Adrenal gland (tissue), 12 donors: ENCODE data around the gene ZFHX2. TPM values are rescaled to one million over a fixed set of nuclear protein-coding genes. Genes with fewer than 3 reads are reported as not detected.

Experiments
- DNase-seq, 7 donors: peaks; one replicate each; pipeline ENCODE4 v3.0.0-alpha.2; 2019 to 2020
- H3K27ac ChIP-seq, 5 donors: fragments of 200-600 bp; sonication (generic) in 4 of 5; 1 replicate in 3 of 5; 2 replicates in 2 of 5; pipeline versions ENCODE4 v1.5.1 to v1.8.0; 2016 to 2020; ENCODE audit warnings: mild to moderate bottlenecking in 1 of 5
- H3K27me3 ChIP-seq: fragments of 200-600 bp; 2 replicates; pipeline ENCODE4 v1.8.0; 2021
- H3K36me3 ChIP-seq, 2 donors: fragments of 200-600 bp; replicated peaks in 1 of 2; 1 replicate in 1 of 2; 2 replicates in 1 of 2; pipeline versions ENCODE4 v1.5.1 to v1.8.0; 2018 to 2022
- H3K4me1 ChIP-seq, 2 donors: fragments of 200-600 bp; replicated peaks in 1 of 2; 1 replicate in 1 of 2; 2 replicates in 1 of 2; pipeline versions ENCODE4 v1.5.1 to v1.8.0; 2018 to 2021
- H3K4me3 ChIP-seq, 4 donors: fragments of 200-600 bp; sonication (generic) in 3 of 4; one replicate each; pipeline ENCODE4 v1.5.1; 2016 to 2018
- H3K9me3 ChIP-seq, 3 donors: fragments of 200-600 bp; sonication (generic) in 1 of 3; replicated peaks in 1 of 3; 1 replicate in 2 of 3; 2 replicates in 1 of 3; pipeline versions ENCODE4 v1.5.1 to v1.8.0; 2016 to 2021
- CTCF ChIP-seq, 6 experiments: fragments of 450-650 bp in 4 of 6; fragments of 200-600 bp in 2 of 6; sonication (generic) in 1 of 6; IDR thresholded peaks; 1 replicate in 5 of 6; 2 replicates in 1 of 6; pipeline versions ENCODE4 v1.5.1 to v1.8.0; 2016 to 2021; ENCODE audit warnings: antibody characterized with exemption in 6 of 6, mild to moderate bottlenecking in 2 of 6, moderate library complexity in 1 of 6
- POLR2A ChIP-seq, 2 donors: fragments of 450-650 bp; IDR thresholded peaks; one replicate each; pipeline ENCODE4 v1.6.1; 2017; ENCODE audit warnings: antibody characterized with exemption in 2 of 2, mild to moderate bottlenecking in 2 of 2, moderate library complexity in 1 of 2
- WGBS, 4 donors: extraction: QIAGEN DNeasy Blood & Tissue Kit in 2 of 4; methylation state at CpG; one replicate each; pipeline versions ENCODE4 v1.1.5 to v1.1.7; 2013 to 2017; 5-methylcytosine and 5-hydroxymethylcytosine counted together
- intact Hi-C, 2 donors: fragments of 100-400 bp; cut with DNase I; formaldehyde crosslinking; loops; one replicate each; pipeline versions ENCODE4 v1.14.1 to v1.15.0; 2022 to 2023
- polyA plus RNA-seq, 3 donors: library from polyadenylated mRNA; stranded (reverse); fragments of 200-250 nt in 2 of 3; fragments of 350-450 nt in 1 of 3; fragmentation: Illumina TruSeq in 1 of 3; extraction: RNeasy Lipid Tissue Mini Kit (QIAGEN cat#74804) in 1 of 3; gene quantifications; one replicate each; pipeline ENCODE4 v1.2.3, GENCODE V29; 2013 to 2014
- total RNA-seq, 9 donors: library from RNA; depleted of rRNA in 4 of 9; stranded (reverse); fragments of >200 nt in 4 of 9; fragments of 120-200 nt in 1 of 9; fragmentation: NEBNext Ultra II Directional in 1 of 9; extraction: Animal tissue kit (Norgen Biotek cat#: 25700) in 1 of 9; gene quantifications; one replicate each; pipeline versions ENCODE4 v1.1.0 to v1.2.4, GENCODE V29; 2013 to 2023
- donor health status: healthy with polysubstance abuse.
- donor health status: Bipolar disorder and iron deficiency.
- donor health status: DM: yes; HTN: yes; CAD: no.
- donor health status: DM: no; HTN: no; CAD: no.
- donor health status: DM: no; HTN: no; CAD: no.
- donor health status: DM: yes; HTN: yes; CAD: no.

Gene ZFHX2
- total and polyA plus RNA-seq, 12 donors: 0.54 to 9.7 (median 2.3) TPM

- Histone ChIP-seq H3K27me3 (no peaks in the 10 kb centered on the region), H3K27ac (peak overlapping the region in 4 of 5 donors; percentile 95 to 100 (median 96)), H3K4me1 (peaks cover 14 to 30% of the 10 kb centered on the region in 2 donors), H3K9me3 (no peaks in the 10 kb centered on the region), H3K36me3 (peaks cover 0 to 23% of the 10 kb centered on the region in 2 donors), H3K4me3 (peak overlapping the region; percentile 97 to 99 (median 98))
- TF ChIP-seq POLR2A (IDR thresholded peaks at IDR 0.05): no peak
- TF ChIP-seq CTCF (IDR thresholded peaks at IDR 0.05): no peak
- no peak for DNase-seq
- intact Hi-C loops: no loop called here
- WGBS, 4 donors: 2 to 4% (median 2%) methylated on average over 6 to 14 of the region's 14 CpGs
These were observed 3.9 kb upstream of the ZFHX2 start for GRCh38 chr14:23555533-23555881.

GRCh38 chr14:23550812-23551265 lies 726 bp downstream of the ZFHX2 start:
- Histone ChIP-seq H3K27me3 (no peaks in the 10 kb centered on the region), H3K9me3 (no peaks in the 10 kb centered on the region), H3K27ac (peak overlapping the region in 3 of 5 donors; percentile 51 to 77 (median 63)), H3K4me1 (peaks cover 4 to 28% of the 10 kb centered on the region in 2 donors), H3K4me3 (peak overlapping the region in 3 of 4 donors; percentile 71 to 87 (median 78)), H3K36me3 (no peaks in the 10 kb centered on the region)
- intact Hi-C loops: no loop called here
- no peak for TF ChIP-seq CTCF (IDR thresholded peaks at IDR 0.05)
- TF ChIP-seq POLR2A (IDR thresholded peaks at IDR 0.05): no peak
- peak in 4 of 7 donors; percentile 35 to 66 (median 48) for DNase-seq
- WGBS, 4 donors: 0 to 2% (median 1%) methylated on average over 32 to 37 of the region's 37 CpGs

- peak overlapping the region in 1 of 5 donors; percentile 77 for H3K27ac ChIP-seq
- H3K9me3 ChIP-seq: no peaks in the 10 kb centered on the region
- peak overlapping the region in 2 of 4 donors; percentile 71 to 78 for H3K4me3 ChIP-seq
- H3K4me1 ChIP-seq: peaks cover 0 to 24% of the 10 kb centered on the region in 2 donors
- no peak for TF ChIP-seq CTCF (IDR thresholded peaks at IDR 0.05)
- no peaks in the 10 kb centered on the region for H3K27me3 ChIP-seq
- DNase-seq: no peak
- 37 to 48% (median 46%) methylated on average over 12 of the region's 12 CpGs for WGBS, 4 donors
- no peaks in the 10 kb centered on the region for H3K36me3 ChIP-seq
- intact Hi-C loops: no loop called here
These were observed 1.3 kb downstream of the ZFHX2 start for GRCh38 chr14:23550131-23550811.

- Histone ChIP-seq H3K4me3 (no peak overlapping the region), H3K27ac (peak overlapping the region in 2 of 5 donors; percentile 50 to 54), H3K27me3 (no peaks in the 10 kb centered on the region), H3K4me1 (peaks cover 0 to 23% of the 10 kb centered on the region in 2 donors), H3K36me3 (no peaks in the 10 kb centered on the region), H3K9me3 (no peaks in the 10 kb centered on the region)
- intact Hi-C loops: loop anchor here in 1 of 2 donors (5.0 kb wide), 1 partner anchor 76 kb away; no protein-coding TSS in a partner anchor
- no peak for TF ChIP-seq CTCF (IDR thresholded peaks at IDR 0.05)
- TF ChIP-seq POLR2A (IDR thresholded peaks at IDR 0.05): no peak
- peak in 4 of 7 donors; percentile 42 to 87 (median 51) for DNase-seq
- WGBS, 4 donors: 54 to 61% (median 60%) methylated on average over 18 of the region's 18 CpGs
These were observed 2.9 kb downstream of the ZFHX2 start for GRCh38 chr14:23548351-23549318.
